HG02623 (cell line): Measurements from ENCODE around the gene TPRG1.
A peak's percentile ranks its signal among the peaks of the same experiment; 100 is the strongest.
"Not testable (repeated sequence)": the region's sequence is repeated elsewhere in the genome, so short reads cannot be mapped to it uniquely, and the experiment has no call there.

Experiments
- ATAC-seq: cut with Tn5 transposase; IDR thresholded peaks from one replicate; pipeline ENCODE4 v1.9.1; 2021; ENCODE audit warnings: moderate library complexity; ENCODE audit not compliant: unreplicated experiment

The TPRG1 gene

GRCh38 chr3:189307963-189308362, 136.2 kb downstream of the TPRG1 start:
- no peak for ATAC-seq

GRCh38 chr3:189308608-189309007, 136.8 kb downstream of the TPRG1 start:
- no peak for ATAC-seq

- no peak for ATAC-seq
These were observed 137.7 kb downstream of the TPRG1 start for GRCh38 chr3:189309400-189309975.

GRCh38 chr3:189311521-189311920, 139.8 kb downstream of the TPRG1 start:
- no peak for ATAC-seq

GRCh38 chr3:189312866-189313265, 141.1 kb downstream of the TPRG1 start:
- no peak for ATAC-seq

- no peak for ATAC-seq
These were observed 144.7 kb downstream of the TPRG1 start for GRCh38 chr3:189316296-189317019.

- ATAC-seq: no peak
These were observed 146.1 kb downstream of the TPRG1 start for GRCh38 chr3:189317911-189318310.

GRCh38 chr3:189320511-189320910, 148.7 kb downstream of the TPRG1 start:
- no peak for ATAC-seq

- no peak for ATAC-seq
These were observed 150.6 kb downstream of the TPRG1 start for GRCh38 chr3:189322339-189322738.

GRCh38 chr3:189324538-189325138, 152.9 kb downstream of the TPRG1 start:
- peak; percentile 100 for ATAC-seq

- no peak for ATAC-seq
These were observed 153.7 kb downstream of the TPRG1 start for GRCh38 chr3:189325454-189325853.

- ATAC-seq: not testable (repeated sequence)
These were observed 157.9 kb downstream of the TPRG1 start for GRCh38 chr3:189329630-189330029.

GRCh38 chr3:189330066-189330465, 158.3 kb downstream of the TPRG1 start:
- no peak for ATAC-seq

- no peak for ATAC-seq
These were observed 159.2 kb downstream of the TPRG1 start for GRCh38 chr3:189331002-189331418.

GRCh38 chr3:189334064-189334920, 162.5 kb downstream of the TPRG1 start:
- ATAC-seq: no peak

- ATAC-seq: no peak
These were observed 165.9 kb downstream of the TPRG1 start for GRCh38 chr3:189337673-189338091.

- no peak for ATAC-seq
These were observed 166.6 kb downstream of the TPRG1 start for GRCh38 chr3:189338366-189338765.

GRCh38 chr3:189339996-189340395, 168.2 kb downstream of the TPRG1 start:
- no peak for ATAC-seq

- no peak for ATAC-seq
These were observed 169.1 kb downstream of the TPRG1 start for GRCh38 chr3:189340680-189341460.

- ATAC-seq: no peak
These were observed 171.0 kb downstream of the TPRG1 start for GRCh38 chr3:189342811-189343210.

- ATAC-seq: no peak
These were observed 173.2 kb downstream of the TPRG1 start for GRCh38 chr3:189344996-189345395.
